LNCaP clone FGC (cell line): ENCODE measurements around the gene ING4.
A peak's percentile ranks its signal among the peaks of the same experiment; 100 is the strongest.

Experiments
- DNase-seq: peaks from one replicate; pipeline ENCODE4 v3.0.0-alpha.2; 2011; ENCODE audit warnings: low read depth
- H3K4me3 ChIP-seq: 2 replicates; pipeline ENCODE4 v1.5.1; 2011; ENCODE audit warnings: mild to moderate bottlenecking, low read depth, low read length, control low read depth
- CTCF ChIP-seq: IDR thresholded peaks from 2 replicates; pipeline ENCODE4 v1.5.1; 2012; ENCODE audit warnings: mild to moderate bottlenecking; ENCODE audit not compliant: control insufficient read depth, insufficient read depth; ENCODE audit errors: extremely low read depth

The ING4 gene

GRCh38 chr12:6684609-6685008, 21.7 kb upstream of the ING4 start:
- DNase-seq, result no peak
- peak; percentile 37 for TF ChIP-seq CTCF
- no peak overlapping the region for H3K4me3 ChIP-seq

GRCh38 chr12:6676962-6677361, 14.0 kb upstream of the ING4 start:
- no peak for TF ChIP-seq CTCF
- no peak overlapping the region for H3K4me3 ChIP-seq
- DNase-seq, result no peak

- TF ChIP-seq CTCF, result no peak
- no peak overlapping the region for H3K4me3 ChIP-seq
- no peak for DNase-seq
Observed at GRCh38 chr12:6672143-6672542, 9.2 kb upstream of the ING4 start.

- no peak overlapping the region for H3K4me3 ChIP-seq
- TF ChIP-seq CTCF, result peak; percentile 49
- no peak for DNase-seq
Observed at GRCh38 chr12:6667559-6668210, 4.8 kb upstream of the ING4 start.

- no peak for DNase-seq
- no peak overlapping the region for H3K4me3 ChIP-seq
- TF ChIP-seq CTCF, result no peak
Observed at GRCh38 chr12:6666211-6666610, 3.3 kb upstream of the ING4 start.

- H3K4me3 ChIP-seq, result no peak overlapping the region
- no peak for DNase-seq
- TF ChIP-seq CTCF, result no peak
Observed at GRCh38 chr12:6664902-6665301, 2.0 kb upstream of the ING4 start.

GRCh38 chr12:6662602-6662905, 365 bp downstream of the ING4 start:
- no peak for DNase-seq
- H3K4me3 ChIP-seq, result peak overlapping the region; percentile 90
- no peak for TF ChIP-seq CTCF
